ENCODE measurements around the gene MTIF3. TPM values are rescaled to one million over a fixed set of nuclear protein-coding genes. Genes with fewer than 3 reads are reported as not detected.

MTIF3 gene
- polyA plus RNA-seq, 1 donor from 2014 or later, result 66.5 TPM

GRCh38 chr13:27404680-27405079 lies 45.7 kb downstream of the MTIF3 start:
- no peaks in the 10 kb centered on the region for H3K36me3 ChIP-seq (ENCODE audit: insufficient read depth, low read length)
- no peak overlapping the region for H3K4me3 ChIP-seq (ENCODE audit: low read length)
- H3F3A ChIP-seq (ENCODE audit: insufficient read depth, low read length, poor library complexity, severe bottlenecking), result no peaks in the 10 kb centered on the region
- no peaks in the 10 kb centered on the region for H3K27me3 ChIP-seq (ENCODE audit: insufficient read depth, low read depth, low read length)
- H3K4me2 ChIP-seq (ENCODE audit: low read length), result no peak overlapping the region
- no peaks in the 10 kb centered on the region for H3K9me2 ChIP-seq (ENCODE audit: insufficient read depth, low read length)
- no peaks in the 10 kb centered on the region for H3K79me2 ChIP-seq (replicated peaks; ENCODE audit: insufficient read depth, low read length)
- no peaks in the 10 kb centered on the region for H4K20me1 ChIP-seq (ENCODE audit: insufficient read depth)
- no peak overlapping the region for H3K27ac ChIP-seq (ENCODE audit: low read length)
- TF ChIP-seq REST (IDR thresholded peaks at IDR 0.05; ENCODE audit: borderline replicate concordance), result no peak
- no peak for TF ChIP-seq MXI1 (conservative IDR thresholded peaks at IDR 0.05; ENCODE audit: poor library complexity, severe bottlenecking)
- TF ChIP-seq EZH2 (IDR thresholded peaks at IDR 0.05; ENCODE audit: borderline replicate concordance, insufficient read depth, low read length, poor library complexity, severe bottlenecking), result no peak
- TF ChIP-seq EP300 (conservative IDR thresholded peaks at IDR 0.05; ENCODE audit: poor library complexity, severe bottlenecking), result no peak
- TF ChIP-seq CTCF (IDR thresholded peaks at IDR 0.05; ENCODE audit: poor library complexity, severe bottlenecking), result no peak
- TF ChIP-seq SMC3 (conservative IDR thresholded peaks at IDR 0.05; ENCODE audit: poor library complexity), result no peak
- no peak for TF ChIP-seq RAD21 (conservative IDR thresholded peaks at IDR 0.05)
- no peak for TF ChIP-seq POLR2AphosphoS5 (IDR thresholded peaks at IDR 0.05)
- no peak for TF ChIP-seq TAF1 (IDR thresholded peaks at IDR 0.05; ENCODE audit: low read depth)
- no peak overlapping the region for H2AFZ ChIP-seq (ENCODE audit: low read depth, low read length)
- no peaks in the 10 kb centered on the region for H3K9me3 ChIP-seq (ENCODE audit: low read length)
- no peak overlapping the region for H3K9ac ChIP-seq (ENCODE audit: low read length)

GRCh38 chr13:27403727-27404385 lies 46.5 kb downstream of the MTIF3 start:
- Histone ChIP-seq H3F3A (ENCODE audit: insufficient read depth, low read length, poor library complexity, severe bottlenecking) (no peaks in the 10 kb centered on the region), H3K9ac (ENCODE audit: low read length) (no peak overlapping the region), H2AFZ (ENCODE audit: low read depth, low read length) (no peak overlapping the region), H3K4me2 (ENCODE audit: low read length) (no peak overlapping the region), H3K4me3 (ENCODE audit: low read length) (no peak overlapping the region), H4K20me1 (ENCODE audit: insufficient read depth) (no peaks in the 10 kb centered on the region), H3K27me3 (ENCODE audit: insufficient read depth, low read depth, low read length) (no peaks in the 10 kb centered on the region), H3K36me3 (ENCODE audit: insufficient read depth, low read length) (no peaks in the 10 kb centered on the region), H3K79me2 (replicated peaks; ENCODE audit: insufficient read depth, low read length) (no peaks in the 10 kb centered on the region), H3K27ac (ENCODE audit: low read length) (no peak overlapping the region), H3K9me3 (ENCODE audit: low read length) (no peaks in the 10 kb centered on the region), H3K9me2 (ENCODE audit: insufficient read depth, low read length) (no peaks in the 10 kb centered on the region)
- TF ChIP-seq RAD21 (conservative IDR thresholded peaks at IDR 0.05), result no peak
- no peak for TF ChIP-seq MXI1 (conservative IDR thresholded peaks at IDR 0.05; ENCODE audit: poor library complexity, severe bottlenecking)
- TF ChIP-seq SMC3 (conservative IDR thresholded peaks at IDR 0.05; ENCODE audit: poor library complexity), result no peak
- no peak for TF ChIP-seq TAF1 (IDR thresholded peaks at IDR 0.05; ENCODE audit: low read depth)
- TF ChIP-seq REST (IDR thresholded peaks at IDR 0.05; ENCODE audit: borderline replicate concordance), result no peak
- TF ChIP-seq CTCF (IDR thresholded peaks at IDR 0.05; ENCODE audit: poor library complexity, severe bottlenecking), result no peak
- no peak for TF ChIP-seq EZH2 (IDR thresholded peaks at IDR 0.05; ENCODE audit: borderline replicate concordance, insufficient read depth, low read length, poor library complexity, severe bottlenecking)
- TF ChIP-seq POLR2AphosphoS5 (IDR thresholded peaks at IDR 0.05), result no peak
- no peak for TF ChIP-seq EP300 (conservative IDR thresholded peaks at IDR 0.05; ENCODE audit: poor library complexity, severe bottlenecking)

Data from neural cell (in vitro differentiated cells).